CD4-positive, alpha-beta T cell treated with Interleukin-6 at 100 ng/mL for 8 hours (primary cell): ENCODE data around the gene PPP1R3F.

ENCODE experiments used
- DNase-seq: peaks from one replicate; pipeline ENCODE4 v3.0.0-alpha.2; 2020; ENCODE audit warnings: mixed read lengths, low spot score

The PPP1R3F gene

GRCh38 chrX:49250066-49250465 lies 19.5 kb upstream of the PPP1R3F start:
- DNase-seq, result no peak

GRCh38 chrX:49250578-49250977 lies 19.0 kb upstream of the PPP1R3F start:
- DNase-seq, result no peak

- DNase-seq, result no peak
Measured at GRCh38 chrX:49251325-49251724, 18.3 kb upstream of the PPP1R3F start.

- DNase-seq, result no peak
Measured at GRCh38 chrX:49254639-49255038, 15.0 kb upstream of the PPP1R3F start.

- DNase-seq, result no peak
Measured at GRCh38 chrX:49256268-49256995, 13.2 kb upstream of the PPP1R3F start.

GRCh38 chrX:49257074-49257790 lies 12.4 kb upstream of the PPP1R3F start:
- no peak for DNase-seq

- DNase-seq, result peak; percentile 27
Measured at GRCh38 chrX:49257846-49258748, 11.5 kb upstream of the PPP1R3F start.

- no peak for DNase-seq
Measured at GRCh38 chrX:49258749-49259124, 10.9 kb upstream of the PPP1R3F start.

- no peak for DNase-seq
Measured at GRCh38 chrX:49260221-49260985, 9.2 kb upstream of the PPP1R3F start.

GRCh38 chrX:49262603-49263002 lies 7.0 kb upstream of the PPP1R3F start:
- DNase-seq, result no peak

- no peak for DNase-seq
Measured at GRCh38 chrX:49263631-49264030, 6.0 kb upstream of the PPP1R3F start.

GRCh38 chrX:49264460-49264859 lies 5.1 kb upstream of the PPP1R3F start, which contains the start of gene FOXP3:
FOXP3 (minus strand) TSS chrX:49264710; CDS start chrX:49258505, 6,205 bp downstream.
- DNase-seq, result no peak

- no peak for DNase-seq
Measured at GRCh38 chrX:49266523-49267445, 2.8 kb upstream of the PPP1R3F start.

GRCh38 chrX:49268702-49269009 lies 937 bp upstream of the PPP1R3F start:
- no peak for DNase-seq

GRCh38 chrX:49269010-49269766 lies 405 bp upstream of the PPP1R3F start:
- DNase-seq, result peak; percentile 96

- no peak for DNase-seq
Measured at GRCh38 chrX:49270249-49270921, 792 bp downstream of the PPP1R3F start.

GRCh38 chrX:49271341-49271740 lies 1.7 kb downstream of the PPP1R3F start:
- no peak for DNase-seq

- DNase-seq, result peak; percentile 55
Measured at GRCh38 chrX:49272421-49272820, 2.8 kb downstream of the PPP1R3F start.

- DNase-seq, result peak; percentile 70
Measured at GRCh38 chrX:49273181-49273727, 3.7 kb downstream of the PPP1R3F start.
